Glutamatergic neuron (in vitro differentiated cells): ENCODE results near the gene HMCN1. TPM values are rescaled to one million over a fixed set of nuclear protein-coding genes. Genes with fewer than 3 reads are reported as not detected.

Experiments
- DNase-seq: peaks from one replicate; pipeline ENCODE4 v3.0.0; 2022
- H3K27ac Mint-ChIP-seq: one replicate; pipeline ENCODE4 v1.8.0; 2020; ENCODE audit warnings: mild to moderate bottlenecking, mixed read lengths, inconsistent platforms; ENCODE audit not compliant: unreplicated experiment
- H3K27me3 Mint-ChIP-seq: one replicate; pipeline ENCODE4 v1.8.0; 2020; ENCODE audit warnings: mild to moderate bottlenecking, moderate library complexity, mixed read lengths, inconsistent platforms; ENCODE audit not compliant: unreplicated experiment
- H3K36me3 Mint-ChIP-seq: one replicate; pipeline ENCODE4 v1.8.0; 2020; ENCODE audit warnings: mild to moderate bottlenecking, mixed read lengths, inconsistent platforms; ENCODE audit not compliant: unreplicated experiment
- H3K4me1 Mint-ChIP-seq: one replicate; pipeline ENCODE4 v1.8.0; 2020; ENCODE audit warnings: mild to moderate bottlenecking, low read depth, mixed read lengths, inconsistent platforms; ENCODE audit not compliant: unreplicated experiment
- H3K4me3 Mint-ChIP-seq: one replicate; pipeline ENCODE4 v1.8.0; 2020; ENCODE audit warnings: mild to moderate bottlenecking, mixed read lengths, inconsistent platforms; ENCODE audit not compliant: unreplicated experiment
- H3K9me3 Mint-ChIP-seq: one replicate; pipeline ENCODE4 v1.8.0; 2020; ENCODE audit warnings: mild to moderate bottlenecking, moderate library complexity, mixed read lengths, inconsistent platforms; ENCODE audit not compliant: unreplicated experiment
- CTCF ChIP-seq: fragments of 200-600 bp; sonication (generic); IDR thresholded peaks from one replicate; pipeline ENCODE4 v1.5.0; 2021; ENCODE audit not compliant: partially characterized antibody, unreplicated experiment
- total RNA-seq: library from RNA; stranded (reverse); fragmentation: NEBNext Ultra II Directional; extraction: Animal tissue kit (Norgen Biotek cat#: 25700); gene quantifications from one replicate; pipeline ENCODE4 v1.2.1, GENCODE V29; 2021; ENCODE audit not compliant: unreplicated experiment

HMCN1 gene
- total RNA-seq, 1 donor from 2014 or later, result 0.93 TPM

- TF ChIP-seq CTCF, result no peak
- H3K9me3 Mint-ChIP-seq, result no peaks in the 10 kb centered on the region
- no peak overlapping the region for H3K27ac Mint-ChIP-seq
- no peaks in the 10 kb centered on the region for H3K27me3 Mint-ChIP-seq
- H3K36me3 Mint-ChIP-seq, result no peaks in the 10 kb centered on the region
- no peak overlapping the region for H3K4me3 Mint-ChIP-seq
- DNase-seq, result no peak
- H3K4me1 Mint-ChIP-seq, result no peaks in the 10 kb centered on the region
Measured at GRCh38 chr1:186016856-186017255, 282.7 kb downstream of the HMCN1 start.

GRCh38 chr1:186022184-186022583 is 288.0 kb downstream of the HMCN1 start:
- no peaks in the 10 kb centered on the region for H3K9me3 Mint-ChIP-seq
- no peak overlapping the region for H3K4me3 Mint-ChIP-seq
- no peaks in the 10 kb centered on the region for H3K4me1 Mint-ChIP-seq

GRCh38 chr1:186026946-186027345 is 292.8 kb downstream of the HMCN1 start:
- Mint-ChIP-seq H3K27ac (no peak overlapping the region), H3K9me3 (no peaks in the 10 kb centered on the region)
- TF ChIP-seq CTCF, result no peak

More at GRCh38 chr1:186022184-186022583, 288.0 kb downstream of the HMCN1 start:
- DNase-seq, result no peak
- H3K27ac Mint-ChIP-seq, result no peak overlapping the region
- no peaks in the 10 kb centered on the region for H3K27me3 Mint-ChIP-seq
- TF ChIP-seq CTCF, result no peak
- no peaks in the 10 kb centered on the region for H3K36me3 Mint-ChIP-seq

GRCh38 chr1:186027621-186028020 is 293.4 kb downstream of the HMCN1 start:
- no peak overlapping the region for H3K4me3 Mint-ChIP-seq
- no peaks in the 10 kb centered on the region for H3K27me3 Mint-ChIP-seq

More at GRCh38 chr1:186026946-186027345, 292.8 kb downstream of the HMCN1 start:
- Mint-ChIP-seq H3K27me3 (no peaks in the 10 kb centered on the region), H3K4me1 (no peaks in the 10 kb centered on the region), H3K36me3 (no peaks in the 10 kb centered on the region), H3K4me3 (no peak overlapping the region)
- DNase-seq, result no peak

GRCh38 chr1:186030453-186030852 is 296.3 kb downstream of the HMCN1 start:
- Mint-ChIP-seq H3K27ac (no peak overlapping the region), H3K4me3 (no peak overlapping the region), H3K9me3 (no peaks in the 10 kb centered on the region), H3K4me1 (no peaks in the 10 kb centered on the region), H3K27me3 (no peaks in the 10 kb centered on the region), H3K36me3 (no peaks in the 10 kb centered on the region)
- no peak for TF ChIP-seq CTCF
- no peak for DNase-seq

More at GRCh38 chr1:186027621-186028020, 293.4 kb downstream of the HMCN1 start:
- Mint-ChIP-seq H3K36me3 (no peaks in the 10 kb centered on the region), H3K4me1 (no peaks in the 10 kb centered on the region), H3K27ac (no peak overlapping the region), H3K9me3 (no peaks in the 10 kb centered on the region)
- no peak for DNase-seq
- TF ChIP-seq CTCF, result no peak
